GM23248 (cell line): Measurements from ENCODE around the gene ZNF333.
"Not testable (repeated sequence)": the region's sequence is repeated elsewhere in the genome, so short reads cannot be mapped to it uniquely, and the experiment has no call there.

Experiments
- EZH2 ChIP-seq: fragments of 200-600 bp; sonication (generic); IDR thresholded peaks from 2 replicates; pipeline ENCODE4 v1.6.1; 2018; ENCODE audit warnings: antibody characterized with exemption, mild to moderate bottlenecking; ENCODE audit not compliant: insufficient read depth, poor library complexity, severe bottlenecking
- EZH2phosphoT487 ChIP-seq: fragments of 200-600 bp; sonication (generic); IDR thresholded peaks from 2 replicates; pipeline ENCODE4 v1.6.1; 2018; ENCODE audit warnings: antibody characterized with exemption, moderate library complexity, mild to moderate bottlenecking, low read depth; ENCODE audit not compliant: insufficient read depth

DNA sequence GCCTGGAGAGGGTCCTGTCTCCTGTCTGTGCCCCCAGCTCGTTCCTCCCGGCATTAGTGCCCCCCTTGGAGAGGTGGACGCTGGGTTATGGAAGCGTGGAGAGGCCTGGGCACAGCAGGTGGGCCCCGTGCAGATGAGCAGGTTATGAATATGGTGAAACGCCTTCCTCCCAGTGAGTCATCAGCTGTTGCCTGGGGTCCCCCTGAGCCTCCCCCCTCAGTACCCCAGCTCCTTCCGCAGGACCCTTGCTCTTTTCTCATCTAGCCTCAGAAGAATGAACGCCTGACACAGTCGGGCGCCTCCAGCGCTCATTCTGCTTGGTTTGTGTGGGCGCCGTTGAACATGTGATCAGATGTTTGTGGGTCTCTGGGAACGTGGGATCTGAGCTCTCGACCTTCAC lies 76.0 kb downstream of the ZNF333 start:
- not testable (repeated sequence) for TF ChIP-seq EZH2, EZH2phosphoT487
